Psoas muscle (tissue), 8 donors: ENCODE data around the gene FBXO4. TPM values are rescaled to one million over a fixed set of nuclear protein-coding genes. Genes with fewer than 3 reads are reported as not detected.
"Not testable (repeated sequence)": the region's sequence is repeated elsewhere in the genome, so short reads cannot be mapped to it uniquely, and the experiment has no call there.

Source experiments
- ATAC-seq, 4 donors: fragments of 200-7000 bp; cut with Tn5 transposase; one replicate each; pipeline ENCODE4 v1.9.1; 2020; ENCODE audit warnings: moderate library complexity in 3 of 4, mild to moderate bottlenecking in 2 of 4
- DNase-seq, 2 donors: peaks; one replicate each; pipeline ENCODE4 v3.0.0-alpha.2; 2020
- H3K27ac ChIP-seq: fragments of 200-600 bp; one replicate; pipeline ENCODE4 v1.8.0; 2022
- H3K27me3 ChIP-seq, 3 donors: fragments of 200-600 bp in 1 of 3; one replicate each; pipeline versions ENCODE4 v1.6.1 to v1.8.0; 2013 to 2022; ENCODE audit warnings: low read length in 2 of 3, mild to moderate bottlenecking in 2 of 3, moderate library complexity in 1 of 3; ENCODE audit not compliant: insufficient read depth in 3 of 3
- H3K36me3 ChIP-seq, 2 donors: fragments of 200-600 bp in 1 of 2; one replicate each; pipeline versions ENCODE4 v1.6.1 to v1.8.0; 2013 to 2022; ENCODE audit warnings: low read depth in 1 of 2, mild to moderate bottlenecking in 1 of 2, moderate library complexity in 1 of 2; ENCODE audit not compliant: insufficient read depth in 1 of 2
- H3K4me1 ChIP-seq: fragments of 200-600 bp; one replicate; pipeline ENCODE4 v1.8.0; 2022
- H3K4me3 ChIP-seq: fragments of 200-600 bp; one replicate; pipeline ENCODE4 v1.8.0; 2022; ENCODE audit warnings: mild to moderate bottlenecking
- H3K9me3 ChIP-seq: fragments of 200-600 bp; one replicate; pipeline ENCODE4 v1.8.0; 2022
- CTCF ChIP-seq: fragments of 200-600 bp; IDR thresholded peaks from one replicate; pipeline ENCODE4 v1.8.0; 2022; ENCODE audit warnings: antibody characterized with exemption
- WGBS, 3 donors: extraction: QIAGEN DNeasy Blood & Tissue Kit; methylation state at CpG; one replicate each; pipeline versions ENCODE4 v1.1.6 to v1.1.7; 2013; 5-methylcytosine and 5-hydroxymethylcytosine counted together
- intact Hi-C, 2 donors: fragments of 100-400 bp; cut with DNase I; formaldehyde crosslinking; loops; one replicate each; pipeline versions ENCODE4 v1.11.0 to v1.14.2; 2022
- polyA plus RNA-seq, 3 donors: library from polyadenylated mRNA; stranded (reverse); fragments of 200-250 nt; gene quantifications; one replicate each; pipeline ENCODE4 v1.2.3, GENCODE V29; 2013
- total RNA-seq, 4 donors: library from RNA; stranded (reverse); fragmentation: NEBNext Ultra II Directional in 2 of 4; extraction: Animal tissue kit (Norgen Biotek cat#: 25700) in 2 of 4; gene quantifications; one replicate each; pipeline versions ENCODE4 v1.2.1 to v1.2.4, GENCODE V29; 2021 to 2023
- donor health status: healthy with polysubstance abuse.
- donor health status: DM: no; HTN: no; CAD: no; lungs with moderate emphysema.
- donor health status: Bipolar disorder and iron deficiency.
- donor health status: healthy.
- donor health status: DM: yes; HTN: yes; CAD: no.
- donor health status: DM: no; HTN: no; CAD: no.
- donor health status: DM: no; HTN: no; CAD: no.
- donor health status: DM: yes; HTN: yes; CAD: no.

FBXO4 gene
- total and polyA plus RNA-seq, 7 donors, result 1.2 to 4.3 (median 2.6) TPM

DNA sequence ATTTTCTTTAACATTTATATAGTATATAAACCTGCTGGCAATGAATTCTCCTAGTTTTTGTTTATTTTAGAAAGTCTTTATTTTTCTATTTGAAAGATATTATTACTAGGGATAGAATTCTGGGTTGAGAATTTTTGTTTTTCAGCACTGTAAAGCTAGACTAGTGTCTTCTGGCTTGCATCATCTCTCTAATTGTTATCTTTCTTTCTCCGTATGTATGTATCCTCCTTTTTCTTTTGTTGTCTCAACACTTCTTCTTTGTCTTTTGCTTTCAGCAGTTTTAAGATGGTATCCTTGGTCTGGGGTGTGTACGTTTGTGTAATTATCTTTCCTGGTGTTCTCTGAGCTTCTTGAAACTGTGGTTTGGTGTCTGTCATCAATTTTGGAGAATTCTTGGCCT, 48.8 kb downstream of the FBXO4 start:
- no peaks in the 10 kb centered on the region for H3K4me1 ChIP-seq
- H3K27ac ChIP-seq, result no peak overlapping the region
- no peak for TF ChIP-seq CTCF
- no peaks in the 10 kb centered on the region for H3K27me3 ChIP-seq
- intact Hi-C loops, result no loop called here
- 70 to 75% (median 75%) methylated on average over 2 of the region's 2 CpGs for WGBS, 3 donors
- DNase-seq, result no peak
- no peak for ATAC-seq
- H3K36me3 ChIP-seq, result no peaks in the 10 kb centered on the region
- peaks cover 11% of the 10 kb centered on the region for H3K9me3 ChIP-seq
- no peak overlapping the region for H3K4me3 ChIP-seq

GRCh38 chr5:41978676-41979075, 53.6 kb downstream of the FBXO4 start:
- Histone ChIP-seq H3K4me3 (no peak overlapping the region), H3K27me3 (no peaks in the 10 kb centered on the region), H3K36me3 (no peaks in the 10 kb centered on the region), H3K9me3 (peaks cover 4% of the 10 kb centered on the region), H3K27ac (no peak overlapping the region), H3K4me1 (no peaks in the 10 kb centered on the region)
- WGBS, 3 donors, result 78 to 89% (median 87%) methylated on average over 1 of the region's 1 CpG
- no peak for TF ChIP-seq CTCF
- DNase-seq (no peak), ATAC-seq (no peak)
- intact Hi-C loops, result no loop called here

- no peak for TF ChIP-seq CTCF
- no peaks in the 10 kb centered on the region for H3K4me1 ChIP-seq
- no peak overlapping the region for H3K4me3 ChIP-seq
- no peak overlapping the region for H3K27ac ChIP-seq
- DNase-seq (no peak), ATAC-seq (no peak)
- H3K9me3 ChIP-seq, result no peaks in the 10 kb centered on the region
- WGBS, 3 donors, result 38 to 49% (median 46%) methylated on average over 2 of the region's 2 CpGs
- H3K27me3 ChIP-seq, result no peaks in the 10 kb centered on the region
- H3K36me3 ChIP-seq, result no peaks in the 10 kb centered on the region
- intact Hi-C loops, result no loop called here
These were observed 55.3 kb downstream of the FBXO4 start for GRCh38 chr5:41980396-41980795.

DNA sequence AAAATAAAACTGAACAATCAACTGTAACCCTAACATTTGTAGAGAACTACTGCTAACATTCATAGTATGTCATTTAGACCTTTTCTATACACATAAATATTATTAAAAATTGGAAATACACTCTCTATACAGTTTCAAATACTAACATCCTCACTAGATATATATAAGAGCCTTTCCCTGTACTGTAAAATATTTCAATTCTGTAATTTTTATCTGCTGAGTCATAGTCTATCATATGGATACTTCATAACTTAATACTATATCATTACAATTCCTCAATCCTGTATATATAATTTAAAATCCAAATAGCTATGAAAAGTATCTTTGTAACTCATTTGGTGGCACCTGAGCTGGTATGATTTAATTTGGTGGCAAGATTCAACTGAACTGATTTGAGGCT, 55.8 kb downstream of the FBXO4 start:
- ATAC-seq (no peak), DNase-seq (no peak)
- no peaks in the 10 kb centered on the region for H3K27me3 ChIP-seq
- no peaks in the 10 kb centered on the region for H3K9me3 ChIP-seq
- no peak for TF ChIP-seq CTCF
- H3K27ac ChIP-seq, result no peak overlapping the region
- no peaks in the 10 kb centered on the region for H3K36me3 ChIP-seq
- no peaks in the 10 kb centered on the region for H3K4me1 ChIP-seq
- intact Hi-C loops, result no loop called here
- H3K4me3 ChIP-seq, result no peak overlapping the region

- WGBS, 3 donors, result 83 to 90% (median 90%) methylated on average over 2 of the region's 2 CpGs
- intact Hi-C loops, DNase-seq, H3K27ac ChIP-seq, H3K4me3 ChIP-seq, H3K36me3 ChIP-seq, ATAC-seq, H3K4me1 ChIP-seq, H3K9me3 ChIP-seq, H3K27me3 ChIP-seq: not testable (repeated sequence)
These were observed 57.8 kb downstream of the FBXO4 start for GRCh38 chr5:41982858-41983257.
